Measurements from ENCODE around the gene FOXR1. TPM values are rescaled to one million over a fixed set of nuclear protein-coding genes. Genes with fewer than 3 reads are reported as not detected.

Gene FOXR1
- total and polyA plus RNA-seq, 2 donors (not counting 1 experiment from before 2014, with no cell fraction given) = not detected

GRCh38 chr11:118930094-118930712 is 41.4 kb upstream of the FOXR1 start:
- Mint-ChIP-seq H3K4me1 (peaks cover 54% of the 10 kb centered on the region), H3K27ac (peak overlapping the region; percentile 96), H3K27me3 (no peaks in the 10 kb centered on the region), H3K4me3 (peak overlapping the region; percentile 99), H3K9me3 (ENCODE audit: insufficient read depth) (no peaks in the 10 kb centered on the region)
- peak; percentile 9 for ATAC-seq (ENCODE audit: low read depth)
- H3K36me3 ChIP-seq (replicated peaks in 1 of 2; ENCODE audit: control extremely low read depth in 1 of 2, control insufficient read depth in 1 of 2, extremely low read depth in 1 of 2, insufficient read depth in 2 of 2, low read length in 1 of 2) = no peaks in the 10 kb centered on the region
- peaks cover 38 to 54% of the 10 kb centered on the region in 2 donors for H3K4me1 ChIP-seq (ENCODE audit: control insufficient read depth in 2 of 2, insufficient read depth in 2 of 2, low read length in 2 of 2)
- H3K79me2 ChIP-seq (ENCODE audit: control insufficient read depth, insufficient read depth, low read length) = peaks cover 22% of the 10 kb centered on the region
- intact Hi-C loops (cut with micrococcal nuclease) = loop anchor here (1.0 kb wide), 4 partner anchors 23 to 240 kb away; partner anchors contain the start of gene UPK2
- peak overlapping the region; percentile 98 for H3K4me2 ChIP-seq (replicated peaks; ENCODE audit: low read depth, low read length, poor library complexity, severe bottlenecking)
- H3K27me3 ChIP-seq (replicated peaks in 1 of 4; ENCODE audit: control extremely low read depth in 1 of 4, control insufficient read depth in 3 of 4, insufficient read depth in 4 of 4, low read length in 3 of 4) = no peaks in the 10 kb centered on the region
- peak overlapping the region; percentile 73 for H2AFZ ChIP-seq (ENCODE audit: insufficient read depth, low read depth, low read length, poor library complexity, severe bottlenecking)
- WGBS (ENCODE audit: insufficient coverage) = 1% methylated on average over 17 of the region's 20 CpGs
- H3K27ac ChIP-seq (ENCODE audit: low read length in 2 of 2) = peak overlapping the region; percentile 96 to 99
- H3K9me3 ChIP-seq (ENCODE audit: control extremely low read depth in 1 of 3, control insufficient read depth in 2 of 3, insufficient read depth in 1 of 3, low read length in 2 of 3) = no peaks in the 10 kb centered on the region
- TF ChIP-seq EZH2 (IDR thresholded peaks at IDR 0.05; ENCODE audit: borderline replicate concordance, insufficient read depth, low read depth, low read length, poor library complexity, severe bottlenecking) (no peak), CTCF (IDR thresholded peaks at IDR 0.05) (peak; percentile 95)
- peak overlapping the region; percentile 64 to 86 (median 71) for H3K4me3 ChIP-seq (ENCODE audit: control extremely low read depth in 1 of 5, extremely low read depth in 1 of 5, insufficient read depth in 1 of 5, low read depth in 2 of 5, low read length in 4 of 5)
- no peaks in the 10 kb centered on the region for H4K20me1 ChIP-seq (ENCODE audit: control insufficient read depth, insufficient read depth, low read length, poor library complexity, severe bottlenecking)
- DNase-seq = peak; percentile 92
- H3K9ac ChIP-seq (ENCODE audit: low read length) = peak overlapping the region; percentile 78
- CTCF ChIA-PET = interaction anchor here (0.7 to 12.7 kb wide), 27 partner anchors 10 to 245 kb away, joined by 3 to 288 read pairs (median 4); partner anchors contain the start of genes DDX6, DPAGT1, UPK2 and VPS11
- POLR2A ChIA-PET = interaction anchor here (0.6 to 3.3 kb wide), 7 partner anchors 17 to 495 kb away, joined by 3 to 38 read pairs (median 3); partner anchors contain the start of gene DDX6

GRCh38 chr11:118931571-118931970 is 40.0 kb upstream of the FOXR1 start:
- DNase-seq = no peak
- ChIA-PET CTCF (interaction anchor here (0.7 to 12.7 kb wide), 7 partner anchors 19 to 241 kb away, joined by 3 to 288 read pairs (median 4); partner anchors contain the start of gene DPAGT1), POLR2A (no interaction called here)
- no peak overlapping the region for H2AFZ ChIP-seq (ENCODE audit: insufficient read depth, low read depth, low read length, poor library complexity, severe bottlenecking)
- H3K4me1 Mint-ChIP-seq = peaks cover 57% of the 10 kb centered on the region
- no peaks in the 10 kb centered on the region for H3K36me3 ChIP-seq (replicated peaks in 1 of 2; ENCODE audit: control extremely low read depth in 1 of 2, control insufficient read depth in 1 of 2, extremely low read depth in 1 of 2, insufficient read depth in 2 of 2, low read length in 1 of 2)
- no peaks in the 10 kb centered on the region for H3K27me3 Mint-ChIP-seq
- H3K4me3 Mint-ChIP-seq = no peak overlapping the region
- intact Hi-C loops (cut with micrococcal nuclease) = no loop called here
- H3K9me3 Mint-ChIP-seq (ENCODE audit: insufficient read depth) = no peaks in the 10 kb centered on the region
- no peak for ATAC-seq (ENCODE audit: low read depth)
- no peak overlapping the region for H3K4me3 ChIP-seq (ENCODE audit: control extremely low read depth in 1 of 5, extremely low read depth in 1 of 5, insufficient read depth in 1 of 5, low read depth in 2 of 5, low read length in 4 of 5)
- no peak overlapping the region for H3K9ac ChIP-seq (ENCODE audit: low read length)
- H3K27ac Mint-ChIP-seq = no peak overlapping the region
- no peaks in the 10 kb centered on the region for H4K20me1 ChIP-seq (ENCODE audit: control insufficient read depth, insufficient read depth, low read length, poor library complexity, severe bottlenecking)
- H3K4me1 ChIP-seq (ENCODE audit: control insufficient read depth in 2 of 2, insufficient read depth in 2 of 2, low read length in 2 of 2) = peaks cover 41 to 58% of the 10 kb centered on the region in 2 donors
- H3K79me2 ChIP-seq (ENCODE audit: control insufficient read depth, insufficient read depth, low read length) = peaks cover 20% of the 10 kb centered on the region
- TF ChIP-seq EZH2 (IDR thresholded peaks at IDR 0.05; ENCODE audit: borderline replicate concordance, insufficient read depth, low read depth, low read length, poor library complexity, severe bottlenecking) = no peak
- TF ChIP-seq CTCF (IDR thresholded peaks at IDR 0.05) = no peak
- no peaks in the 10 kb centered on the region for H3K27me3 ChIP-seq (replicated peaks in 1 of 4; ENCODE audit: control extremely low read depth in 1 of 4, control insufficient read depth in 3 of 4, insufficient read depth in 4 of 4, low read length in 3 of 4)
- peaks cover 0 to 7% (median 0%) of the 10 kb centered on the region in 3 donors for H3K9me3 ChIP-seq (ENCODE audit: control extremely low read depth in 1 of 3, control insufficient read depth in 2 of 3, insufficient read depth in 1 of 3, low read length in 2 of 3)
- no peak overlapping the region for H3K27ac ChIP-seq (ENCODE audit: low read length in 2 of 2)
- H3K4me2 ChIP-seq (replicated peaks; ENCODE audit: low read depth, low read length, poor library complexity, severe bottlenecking) = no peak overlapping the region

All from B cell (primary cell).